Activated CD4-positive, alpha-beta memory T cell treated with anti-CD3 and anti-CD28 coated beads for 36 hours (primary cell): Measurements from ENCODE around the gene SIGLEC10. TPM values are rescaled to one million over a fixed set of nuclear protein-coding genes. Genes with fewer than 3 reads are reported as not detected.
"Not testable (repeated sequence)": the region's sequence is repeated elsewhere in the genome, so short reads cannot be mapped to it uniquely, and the experiment has no call there.

ENCODE experiments used
- CTCF ChIA-PET: fragments of 350-600 bp; sonication (Branson Sonifier 250); formaldehyde crosslinking; loops from one replicate; lab custom pipeline; 2021; ENCODE audit warnings: antibody characterized with exemption, inconsistent platforms; lab: Charles Lee
- POLR2A ChIA-PET: fragments of 350-600 bp; sonication (Branson Sonifier 250); formaldehyde crosslinking; loops from one replicate; lab custom pipeline; 2021; ENCODE audit warnings: antibody characterized with exemption; lab: Charles Lee
- DNase-seq: peaks from one replicate; pipeline ENCODE4 v3.0.0-alpha.2; 2020
- H3K27ac Mint-ChIP-seq: one replicate; pipeline ENCODE4 v1.8.0; 2021; ENCODE audit warnings: mixed read lengths
- H3K27me3 Mint-ChIP-seq: one replicate; pipeline ENCODE4 v1.8.0; 2021; ENCODE audit warnings: mixed read lengths
- H3K36me3 Mint-ChIP-seq: one replicate; pipeline ENCODE4 v1.8.0; 2021; ENCODE audit warnings: mixed read lengths
- H3K4me1 Mint-ChIP-seq: one replicate; pipeline ENCODE4 v1.8.0; 2021; ENCODE audit warnings: low read depth, mixed read lengths
- H3K4me3 Mint-ChIP-seq: one replicate; pipeline ENCODE4 v1.8.0; 2021; ENCODE audit warnings: mild to moderate bottlenecking, mixed read lengths
- H3K9me3 Mint-ChIP-seq: one replicate; pipeline ENCODE4 v1.8.0; 2021; ENCODE audit warnings: mixed read lengths
- intact Hi-C: fragments of 100-400 bp; cut with micrococcal nuclease; formaldehyde crosslinking; loops from one replicate; pipeline ENCODE4 v1.15.1; 2023
- total RNA-seq, 2 experiments: library from RNA; stranded (reverse); gene quantifications; one replicate each; pipeline ENCODE4 v1.2.3, GENCODE V29; 2021

The SIGLEC10 gene
- total RNA-seq, 2 experiments from 2014 or later: 0.19 to 0.26 TPM

DNA sequence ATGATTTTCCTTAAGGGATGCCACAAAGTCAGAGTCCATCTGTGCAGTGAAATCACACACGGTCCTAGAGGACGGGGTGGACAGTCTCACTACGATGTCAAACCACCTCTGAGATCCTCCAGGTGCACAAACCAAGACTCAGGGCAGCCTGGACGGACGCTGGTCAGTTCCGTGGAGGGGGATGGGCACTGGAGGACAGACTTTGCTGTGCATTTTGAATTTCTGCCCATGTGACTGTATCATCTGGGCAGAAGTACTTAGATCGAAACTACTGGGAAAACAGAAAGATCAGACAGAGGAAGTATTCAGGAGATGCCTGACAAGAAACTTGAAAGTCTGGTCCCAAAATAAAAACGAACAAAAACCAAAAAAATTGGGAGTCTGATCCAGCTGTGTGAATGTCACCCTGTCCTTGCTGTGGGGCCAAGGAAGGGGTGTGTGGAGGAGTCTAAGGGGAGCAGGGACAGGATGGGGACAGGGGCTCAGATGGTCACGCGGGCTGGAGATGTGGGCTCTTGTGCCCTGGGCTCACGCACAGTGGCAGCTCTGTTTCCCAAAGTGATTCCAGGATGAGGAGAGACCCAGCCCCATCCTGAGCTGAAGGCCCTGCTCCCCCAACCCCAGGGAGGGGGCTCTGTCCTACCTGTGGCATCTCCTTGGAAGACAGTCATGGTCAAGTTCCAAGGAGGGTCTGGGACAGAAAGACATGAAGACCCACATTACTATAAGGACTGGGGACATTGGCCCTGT is 39.3 kb upstream of the SIGLEC10 start:
- DNase-seq: no peak
- Mint-ChIP-seq H3K4me3 (no peak overlapping the region), H3K27ac (no peak overlapping the region), H3K36me3 (peaks cover 6% of the 10 kb centered on the region), H3K27me3 (peaks cover 10% of the 10 kb centered on the region), H3K4me1 (peaks cover 6% of the 10 kb centered on the region), H3K9me3 (peaks cover 9% of the 10 kb centered on the region)
- ChIA-PET CTCF (interaction anchor here (1.7 kb wide), 1 partner anchor 16 kb away, joined by 6 read pairs; no protein-coding TSS in a partner anchor), POLR2A (no interaction called here)
- intact Hi-C loops: no loop called here

DNA sequence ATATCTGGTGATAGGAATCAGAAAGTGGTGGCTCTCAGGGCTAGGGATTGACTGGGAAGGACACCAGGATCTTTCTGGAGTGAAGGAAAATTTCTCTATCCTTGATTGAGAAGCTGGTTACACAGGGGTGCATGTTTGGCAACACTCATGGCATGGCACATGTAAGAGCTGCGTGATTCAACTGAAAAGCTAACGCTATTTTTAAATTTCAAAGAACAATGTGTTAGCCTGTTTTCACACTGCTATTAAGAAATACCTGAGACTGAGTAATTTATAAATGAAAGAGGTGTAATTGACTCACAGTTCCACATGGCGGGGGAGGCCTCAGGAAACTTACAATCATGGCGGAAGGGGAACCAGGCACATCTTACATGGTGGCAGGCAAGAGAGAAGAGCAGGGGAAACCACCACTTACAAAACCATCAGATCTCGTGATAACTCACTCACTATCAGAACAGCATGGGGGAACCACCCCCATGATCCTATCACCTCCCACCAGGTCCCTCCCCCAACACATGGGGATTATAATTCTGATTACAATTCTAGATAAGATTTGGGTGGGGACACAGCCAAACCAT is 33.4 kb upstream of the SIGLEC10 start:
- DNase-seq: peak; percentile 75
- POLR2A ChIA-PET: interaction anchor here (1.0 to 1.4 kb wide), 2 partner anchors 10 to 11 kb away, joined by 3 to 4 read pairs; no protein-coding TSS in a partner anchor
- Mint-ChIP-seq H3K4me3 (no peak overlapping the region), H3K9me3 (peaks cover 46% of the 10 kb centered on the region), H3K27me3 (no peaks in the 10 kb centered on the region), H3K27ac (peak overlapping the region; percentile 83), H3K36me3 (peaks cover 21% of the 10 kb centered on the region), H3K4me1 (peaks cover 41% of the 10 kb centered on the region)
- CTCF ChIA-PET: interaction anchor here (0.7 to 1.7 kb wide), 4 partner anchors 9 to 29 kb away, joined by 3 to 7 read pairs (median 3); no protein-coding TSS in a partner anchor
- intact Hi-C loops: loop anchor here (1.0 kb wide), 1 partner anchor 10 kb away; no protein-coding TSS in a partner anchor

DNA sequence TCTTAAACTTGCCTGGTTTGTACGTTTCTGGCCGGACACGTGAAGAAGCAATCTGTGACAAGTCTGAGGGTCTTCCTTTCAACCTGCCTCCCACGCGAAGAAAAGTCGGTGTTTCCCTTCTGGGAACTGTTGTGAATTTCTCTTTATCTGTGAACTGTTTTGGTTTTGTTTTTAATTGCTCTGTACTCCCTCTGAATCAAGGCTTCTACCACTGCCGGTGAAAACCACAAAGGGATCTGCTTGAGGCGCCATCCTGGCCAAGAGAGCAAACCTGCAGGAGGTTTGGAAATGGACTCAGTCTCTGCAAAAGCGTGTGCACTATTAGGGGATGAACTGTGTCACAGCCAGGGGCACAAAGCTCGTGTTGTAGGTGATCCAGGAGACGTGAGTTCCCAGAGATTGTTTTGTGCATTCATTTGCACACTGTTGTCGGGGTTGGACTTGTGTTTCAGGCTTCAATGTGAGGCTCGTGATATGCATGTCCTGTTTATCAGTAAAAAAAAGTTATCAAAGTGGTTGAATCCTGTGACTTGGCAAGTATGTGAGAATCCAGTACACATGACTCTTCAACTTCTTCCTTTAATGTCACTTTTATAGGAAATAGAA is 31.1 kb upstream of the SIGLEC10 start:
- Mint-ChIP-seq H3K27ac (peak overlapping the region; percentile 93), H3K9me3 (peaks cover 52% of the 10 kb centered on the region), H3K36me3 (peaks cover 24% of the 10 kb centered on the region), H3K4me1 (peaks cover 49% of the 10 kb centered on the region), H3K27me3 (no peaks in the 10 kb centered on the region), H3K4me3 (peak overlapping the region; percentile 51)
- intact Hi-C loops: loop anchor here (2.0 to 5.0 kb wide), 3 partner anchors 24 to 336 kb away; no protein-coding TSS in a partner anchor
- POLR2A ChIA-PET: interaction anchor here (1.0 to 1.1 kb wide), 2 partner anchors 9 to 81 kb away, joined by 3 read pairs; no protein-coding TSS in a partner anchor
- CTCF ChIA-PET: interaction anchor here (0.7 to 3.3 kb wide), 4 partner anchors 8 to 209 kb away, joined by 3 to 15 read pairs (median 4); no protein-coding TSS in a partner anchor
- DNase-seq: peak; percentile 80

DNA sequence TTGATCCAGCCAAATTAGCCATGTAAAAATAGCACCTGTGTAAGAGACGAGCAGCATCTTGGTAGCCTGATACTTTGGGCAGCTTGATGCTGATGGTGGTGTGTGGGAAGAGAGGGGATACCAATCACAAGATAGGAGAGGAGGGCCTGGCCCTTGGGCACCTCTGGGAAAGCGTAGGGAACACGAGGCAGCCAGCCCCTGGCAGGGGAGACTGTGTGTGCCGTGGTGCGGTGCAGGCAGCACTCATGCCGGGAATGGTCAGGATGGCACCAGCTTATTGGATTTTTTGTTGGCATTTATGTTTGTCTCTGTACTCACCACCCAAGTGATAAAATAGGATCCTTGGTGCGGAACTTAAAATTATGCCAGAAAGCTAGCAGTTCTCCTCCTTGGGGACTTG is 30.6 kb upstream of the SIGLEC10 start:
- Mint-ChIP-seq H3K9me3 (peaks cover 52% of the 10 kb centered on the region), H3K4me3 (peak overlapping the region; percentile 51), H3K4me1 (peaks cover 53% of the 10 kb centered on the region), H3K27ac (peak overlapping the region; percentile 93), H3K27me3 (no peaks in the 10 kb centered on the region), H3K36me3 (peaks cover 27% of the 10 kb centered on the region)
- ChIA-PET CTCF (interaction anchor here (1.4 to 3.3 kb wide), 2 partner anchors 25 to 68 kb away, joined by 4 to 15 read pairs; no protein-coding TSS in a partner anchor), POLR2A (interaction anchor here (1.0 kb wide), 1 partner anchor 80 kb away, joined by 3 read pairs; no protein-coding TSS in a partner anchor)
- intact Hi-C loops: loop anchor here (2.0 to 5.0 kb wide), 3 partner anchors 25 to 336 kb away; no protein-coding TSS in a partner anchor
- DNase-seq: no peak

DNA sequence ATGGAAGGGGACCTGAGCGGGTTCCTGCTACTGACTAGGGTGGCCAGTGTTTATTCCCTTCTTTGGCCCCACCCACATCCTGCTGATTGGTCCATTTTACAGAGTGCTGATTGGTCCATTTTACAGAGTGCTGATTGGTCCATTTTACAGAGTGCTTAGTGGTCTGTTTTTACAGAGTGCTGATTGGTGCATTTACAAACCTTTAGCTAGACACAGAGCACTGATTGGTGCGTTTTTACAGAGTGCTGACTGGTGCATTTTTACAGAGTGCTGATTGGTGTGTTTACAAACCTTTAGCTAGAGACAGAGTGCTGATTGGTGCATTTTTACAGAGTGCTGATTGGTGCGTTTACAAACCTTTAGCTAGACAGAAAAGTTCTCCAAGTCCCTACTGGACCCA is 30.1 kb upstream of the SIGLEC10 start:
- POLR2A ChIA-PET, H3K27me3 Mint-ChIP-seq, DNase-seq, H3K4me3 Mint-ChIP-seq: not testable (repeated sequence)
- intact Hi-C loops: loop anchor here (5.0 kb wide), 1 partner anchor 335 kb away; no protein-coding TSS in a partner anchor
- H3K36me3 Mint-ChIP-seq: peaks cover 28% of the 10 kb centered on the region
- CTCF ChIA-PET: interaction anchor here (1.4 to 3.3 kb wide), 2 partner anchors 26 to 69 kb away, joined by 4 to 15 read pairs; no protein-coding TSS in a partner anchor
- H3K9me3 Mint-ChIP-seq: peaks cover 52% of the 10 kb centered on the region
- H3K27ac Mint-ChIP-seq: peak overlapping the region; percentile 93
- H3K4me1 Mint-ChIP-seq: peaks cover 58% of the 10 kb centered on the region

DNA sequence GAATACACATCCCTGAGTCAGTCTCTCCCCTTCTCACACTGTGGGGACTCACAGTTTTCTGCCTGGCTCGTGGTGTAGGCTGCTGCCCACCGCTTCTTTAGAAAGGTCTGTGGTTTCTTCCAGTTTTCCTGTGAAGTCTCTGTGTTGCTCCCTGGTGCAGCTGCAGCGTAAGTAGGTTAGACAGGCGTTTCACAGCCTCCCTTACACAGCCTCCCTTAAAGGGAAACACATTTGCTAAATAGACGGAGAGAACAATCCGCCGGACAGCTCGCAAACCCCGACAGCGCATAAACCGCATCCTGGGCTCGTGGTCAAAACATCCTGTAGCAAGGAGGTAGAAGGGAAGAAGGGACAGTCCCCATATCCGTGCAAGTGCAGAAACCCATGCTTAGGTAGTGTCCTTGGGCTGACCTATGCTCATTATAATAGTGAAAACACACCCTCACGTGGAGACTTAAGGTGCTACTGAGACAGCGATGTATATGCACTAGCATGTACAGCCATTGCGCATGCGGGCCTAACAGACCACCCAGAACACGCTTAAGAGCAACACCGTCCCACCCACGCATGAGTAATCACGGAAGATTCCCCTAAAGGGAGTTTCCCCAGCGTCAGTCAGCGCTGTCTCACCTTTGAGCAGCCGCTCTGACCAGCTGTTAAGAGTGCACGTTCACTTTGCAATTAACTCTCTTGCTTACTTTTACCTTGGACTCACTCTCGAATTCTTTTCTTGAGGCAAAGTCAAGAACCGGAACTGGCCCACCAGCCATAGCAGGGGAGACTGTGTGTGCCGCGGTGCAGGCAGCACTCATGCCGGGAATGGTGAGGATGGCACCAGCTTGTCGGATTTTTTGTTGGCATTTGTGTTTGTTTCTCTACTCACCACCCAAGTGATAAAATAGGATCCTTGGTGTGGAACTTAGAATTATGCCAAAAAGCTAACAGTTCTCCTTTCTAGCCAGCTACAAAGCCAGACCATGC is 24.3 kb upstream of the SIGLEC10 start:
- peak; percentile 97 for DNase-seq
- peaks cover 7% of the 10 kb centered on the region for H3K36me3 Mint-ChIP-seq
- H3K27me3 Mint-ChIP-seq: peaks cover 2% of the 10 kb centered on the region
- intact Hi-C loops: loop anchor here (1.0 kb wide), 5 partner anchors 10 to 344 kb away; partner anchors contain the start of gene ETFB
- peaks cover 60% of the 10 kb centered on the region for H3K4me1 Mint-ChIP-seq
- peaks cover 13% of the 10 kb centered on the region for H3K9me3 Mint-ChIP-seq
- POLR2A ChIA-PET: interaction anchor here (1.0 to 1.9 kb wide), 7 partner anchors 9 to 74 kb away, joined by 3 to 9 read pairs (median 5); partner anchors contain the start of gene NKG7
- CTCF ChIA-PET: interaction anchor here (0.6 to 7.0 kb wide), 15 partner anchors 9 to 327 kb away, joined by 3 to 55 read pairs (median 6); partner anchors contain the start of gene SIGLEC10
- peak overlapping the region; percentile 81 for H3K4me3 Mint-ChIP-seq
- H3K27ac Mint-ChIP-seq: peak overlapping the region; percentile 97

DNA sequence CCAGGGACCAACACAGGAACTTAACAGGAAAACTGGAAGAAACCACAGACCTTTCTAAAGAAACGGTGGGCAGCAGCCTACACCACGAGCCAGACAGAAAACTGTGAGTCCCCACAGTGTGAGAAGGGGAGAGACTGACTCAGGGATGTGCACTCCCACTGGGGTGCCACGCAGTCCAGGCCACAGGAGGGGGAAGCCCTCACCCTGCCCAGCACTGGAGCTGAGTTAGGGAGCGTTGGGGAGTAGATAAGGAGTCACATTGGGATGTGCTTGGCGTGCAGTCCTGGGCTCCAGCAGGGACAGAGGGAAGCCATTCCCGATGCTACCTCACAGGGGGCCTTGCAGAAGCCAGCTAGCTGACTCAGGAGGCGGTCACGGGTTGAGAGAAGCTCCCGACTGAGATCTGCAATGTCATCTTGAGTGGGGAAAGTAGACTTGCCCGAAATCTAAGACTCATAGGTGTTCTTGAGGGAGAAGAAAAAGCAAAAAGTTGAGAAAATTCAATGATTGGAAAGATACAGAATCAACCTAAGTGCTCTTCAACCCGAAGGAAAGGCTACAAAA is 23.5 kb upstream of the SIGLEC10 start:
- peak overlapping the region; percentile 97 for H3K27ac Mint-ChIP-seq
- H3K4me3 Mint-ChIP-seq: peak overlapping the region; percentile 81
- ChIA-PET CTCF (interaction anchor here (0.6 to 7.0 kb wide), 18 partner anchors 8 to 326 kb away, joined by 3 to 55 read pairs (median 4); partner anchors contain the start of genes SIGLEC10 and ZNF175), POLR2A (interaction anchor here (1.0 to 1.9 kb wide), 9 partner anchors 10 to 263 kb away, joined by 3 to 9 read pairs (median 4); partner anchors contain the start of gene NKG7)
- H3K9me3 Mint-ChIP-seq: peaks cover 12% of the 10 kb centered on the region
- peaks cover 5% of the 10 kb centered on the region for H3K27me3 Mint-ChIP-seq
- peak; percentile 77 for DNase-seq
- H3K4me1 Mint-ChIP-seq: peaks cover 59% of the 10 kb centered on the region
- intact Hi-C loops: loop anchor here (1.0 kb wide), 5 partner anchors 10 to 344 kb away; partner anchors contain the start of gene ETFB
- H3K36me3 Mint-ChIP-seq: peaks cover 7% of the 10 kb centered on the region

DNA sequence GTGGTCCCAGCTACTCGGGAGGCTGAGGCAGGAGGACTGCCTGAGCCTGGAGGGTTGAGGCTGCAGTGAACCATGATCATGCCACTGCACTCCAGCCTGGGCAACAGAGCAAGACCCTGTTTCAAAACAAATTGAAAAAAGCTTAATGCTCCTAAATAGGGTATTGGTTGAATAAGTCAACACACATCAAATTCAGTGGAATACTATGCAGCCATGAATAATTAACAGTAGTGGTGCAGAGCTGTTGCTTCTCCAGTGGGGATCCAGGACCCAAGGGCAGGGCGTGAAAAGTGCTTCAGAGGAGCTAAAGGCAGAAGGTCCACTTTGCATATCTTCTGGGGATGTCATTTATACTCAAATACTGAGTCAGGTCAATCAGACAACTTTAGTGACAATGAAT is 22.6 kb upstream of the SIGLEC10 start:
- CTCF ChIA-PET: interaction anchor here (0.6 to 7.0 kb wide), 18 partner anchors 8 to 325 kb away, joined by 3 to 55 read pairs (median 4); partner anchors contain the start of genes SIGLEC10 and ZNF175
- intact Hi-C loops: no loop called here
- Mint-ChIP-seq H3K9me3 (peaks cover 5% of the 10 kb centered on the region), H3K27me3 (peaks cover 5% of the 10 kb centered on the region), H3K4me1 (peaks cover 55% of the 10 kb centered on the region), H3K27ac (peak overlapping the region; percentile 97), H3K36me3 (peaks cover 4% of the 10 kb centered on the region), H3K4me3 (no peak overlapping the region)
- no peak for DNase-seq
- POLR2A ChIA-PET: interaction anchor here (1.0 to 1.5 kb wide), 4 partner anchors 9 to 264 kb away, joined by 3 to 4 read pairs (median 4); no protein-coding TSS in a partner anchor

DNA sequence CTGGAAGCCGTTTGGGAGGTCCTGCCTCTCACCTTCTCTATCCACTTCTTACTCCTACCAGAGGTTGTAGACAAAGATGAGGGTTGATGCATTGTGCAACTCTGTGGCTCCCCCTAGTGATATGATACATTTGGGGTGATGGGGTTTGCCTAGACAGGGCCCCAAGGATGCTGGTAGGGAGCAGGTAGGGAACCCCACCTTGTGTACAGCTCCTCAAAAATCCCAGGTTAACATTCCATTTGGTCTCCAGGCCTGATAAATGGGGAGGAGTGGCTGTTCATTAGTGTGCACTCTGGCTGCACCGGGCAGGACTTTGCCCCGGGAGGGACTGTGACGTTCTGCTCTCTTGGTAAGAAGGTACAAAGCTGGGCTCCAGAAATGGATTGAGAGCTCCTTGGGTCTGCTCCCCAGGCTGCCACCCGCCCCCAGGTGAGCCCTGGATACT is 21.6 kb upstream of the SIGLEC10 start:
- Mint-ChIP-seq H3K27ac (peak overlapping the region; percentile 69), H3K27me3 (peaks cover 5% of the 10 kb centered on the region), H3K4me1 (peaks cover 54% of the 10 kb centered on the region), H3K4me3 (no peak overlapping the region), H3K9me3 (peaks cover 5% of the 10 kb centered on the region), H3K36me3 (peaks cover 4% of the 10 kb centered on the region)
- POLR2A ChIA-PET: no interaction called here
- intact Hi-C loops: loop anchor here (1.0 kb wide), 1 partner anchor 17 kb away; no protein-coding TSS in a partner anchor
- CTCF ChIA-PET: interaction anchor here (1.0 to 7.0 kb wide), 9 partner anchors 12 to 218 kb away, joined by 3 to 55 read pairs (median 8); partner anchors contain the start of gene SIGLEC10
- DNase-seq: peak; percentile 60

DNA sequence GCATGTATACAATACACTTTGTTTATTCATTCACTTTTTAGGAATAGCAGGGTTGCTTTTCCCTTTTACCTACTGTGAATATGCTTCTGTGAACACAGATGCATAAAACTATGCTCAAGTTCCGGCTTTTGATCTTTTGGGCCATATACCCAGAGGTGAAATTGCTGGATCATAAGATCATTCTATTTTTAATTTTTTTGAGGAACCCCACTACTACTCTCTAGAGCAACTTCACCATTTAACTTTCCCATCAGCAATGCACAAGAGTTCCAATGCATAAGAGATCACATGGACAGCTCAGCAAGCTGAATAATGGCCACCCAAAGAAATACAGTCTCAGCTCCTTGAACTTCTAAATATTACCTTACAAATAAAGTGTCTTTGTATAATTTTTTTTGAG is 17.0 kb upstream of the SIGLEC10 start:
- peaks cover 19% of the 10 kb centered on the region for H3K4me1 Mint-ChIP-seq
- no peaks in the 10 kb centered on the region for H3K36me3 Mint-ChIP-seq
- no peak for DNase-seq
- H3K4me3 Mint-ChIP-seq: no peak overlapping the region
- ChIA-PET CTCF (interaction anchor here (0.6 to 1.4 kb wide), 2 partner anchors 13 to 36 kb away, joined by 3 to 6 read pairs; no protein-coding TSS in a partner anchor), POLR2A (no interaction called here)
- intact Hi-C loops: no loop called here
- no peak overlapping the region for H3K27ac Mint-ChIP-seq
- H3K27me3 Mint-ChIP-seq: peaks cover 5% of the 10 kb centered on the region
- H3K9me3 Mint-ChIP-seq: no peaks in the 10 kb centered on the region
